Lower leg skin (tissue), 4 donors: Measurements from ENCODE around the gene UNC13A. TPM values are rescaled to one million over a fixed set of nuclear protein-coding genes. Genes with fewer than 3 reads are reported as not detected.

Source experiments
- DNase-seq, 2 donors: peaks; one replicate each; pipeline ENCODE4 v3.0.0-alpha.2; 2019; ENCODE audit warnings: low spot score in 2 of 2
- H3K4me3 ChIP-seq: fragments of 200-600 bp; sonication (generic); 2 replicates; pipeline ENCODE4 v1.5.1; 2017; ENCODE audit warnings: mild to moderate bottlenecking, low read depth; ENCODE audit not compliant: poor library complexity, severe bottlenecking
- CTCF ChIP-seq, 3 donors: fragments of 450-650 bp; IDR thresholded peaks; one replicate each; pipeline ENCODE4 v1.5.1; 2016; ENCODE audit warnings: antibody characterized with exemption in 3 of 3, mild to moderate bottlenecking in 3 of 3, moderate library complexity in 2 of 3
- POLR2A ChIP-seq, 2 donors: fragments of 450-650 bp; IDR thresholded peaks; one replicate each; pipeline ENCODE4 v1.6.1; 2016 to 2017; ENCODE audit warnings: antibody characterized with exemption in 2 of 2, mild to moderate bottlenecking in 1 of 2, moderate library complexity in 1 of 2
- WGBS, 2 donors: methylation state at CpG; one replicate each; pipeline ENCODE4 v1.1.5; 2018; 5-methylcytosine and 5-hydroxymethylcytosine counted together
- intact Hi-C: fragments of 100-400 bp; cut with DNase I; formaldehyde crosslinking; loops from one replicate; pipeline ENCODE4 v1.15.0; 2023; ENCODE audit warnings: low total_unique reads
- total RNA-seq, 4 donors: library from RNA; depleted of rRNA; stranded (reverse); fragments of >200 nt; gene quantifications; one replicate each; pipeline ENCODE4 v1.1.0, GENCODE V29; 2016

Gene UNC13A
- total RNA-seq, 4 donors from 2014 or later: not detected

DNA sequence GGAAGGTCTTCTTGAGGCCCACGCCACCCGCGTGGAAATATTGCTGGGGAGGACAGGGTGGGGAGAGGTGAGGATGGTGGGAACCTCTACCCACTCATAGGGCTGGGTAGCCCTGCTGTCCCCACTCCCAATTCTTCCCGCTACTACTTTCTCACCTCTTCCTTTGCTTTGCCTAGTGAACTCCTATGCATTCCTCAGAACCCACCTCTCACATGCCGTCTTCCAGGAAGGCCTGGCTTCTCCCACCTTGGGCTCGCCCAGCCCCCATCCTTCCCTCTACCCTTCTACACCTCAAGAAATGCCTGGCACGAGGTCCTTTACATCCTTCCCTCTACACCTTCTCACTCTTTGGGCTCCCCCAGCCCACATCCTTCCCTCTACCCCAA, 70.4 kb downstream of the UNC13A start:
- TF ChIP-seq POLR2A (IDR thresholded peaks at IDR 0.05): no peak
- WGBS, 2 donors: 84 to 87% methylated on average over 7 of the region's 7 CpGs
- DNase-seq: no peak
- H3K4me3 ChIP-seq: no peak overlapping the region
- intact Hi-C loops: no loop called here

GRCh38 chr19:17616961-17617806, 71.0 kb downstream of the UNC13A start:
- intact Hi-C loops: no loop called here
- WGBS, 2 donors: 57 to 64% methylated on average over 20 to 28 of the region's 28 CpGs
- no peak overlapping the region for H3K4me3 ChIP-seq
- no peak for DNase-seq
- TF ChIP-seq POLR2A (IDR thresholded peaks at IDR 0.05) (no peak), CTCF (IDR thresholded peaks at IDR 0.05) (no peak)

- 11 to 28% methylated on average over 11 of the region's 11 CpGs for WGBS, 2 donors
- intact Hi-C loops: no loop called here
- DNase-seq: no peak
- TF ChIP-seq CTCF (IDR thresholded peaks at IDR 0.05) (no peak), POLR2A (IDR thresholded peaks at IDR 0.05) (no peak)
- no peak overlapping the region for H3K4me3 ChIP-seq
Observed at GRCh38 chr19:17616686-17616960, 71.5 kb downstream of the UNC13A start.

DNA sequence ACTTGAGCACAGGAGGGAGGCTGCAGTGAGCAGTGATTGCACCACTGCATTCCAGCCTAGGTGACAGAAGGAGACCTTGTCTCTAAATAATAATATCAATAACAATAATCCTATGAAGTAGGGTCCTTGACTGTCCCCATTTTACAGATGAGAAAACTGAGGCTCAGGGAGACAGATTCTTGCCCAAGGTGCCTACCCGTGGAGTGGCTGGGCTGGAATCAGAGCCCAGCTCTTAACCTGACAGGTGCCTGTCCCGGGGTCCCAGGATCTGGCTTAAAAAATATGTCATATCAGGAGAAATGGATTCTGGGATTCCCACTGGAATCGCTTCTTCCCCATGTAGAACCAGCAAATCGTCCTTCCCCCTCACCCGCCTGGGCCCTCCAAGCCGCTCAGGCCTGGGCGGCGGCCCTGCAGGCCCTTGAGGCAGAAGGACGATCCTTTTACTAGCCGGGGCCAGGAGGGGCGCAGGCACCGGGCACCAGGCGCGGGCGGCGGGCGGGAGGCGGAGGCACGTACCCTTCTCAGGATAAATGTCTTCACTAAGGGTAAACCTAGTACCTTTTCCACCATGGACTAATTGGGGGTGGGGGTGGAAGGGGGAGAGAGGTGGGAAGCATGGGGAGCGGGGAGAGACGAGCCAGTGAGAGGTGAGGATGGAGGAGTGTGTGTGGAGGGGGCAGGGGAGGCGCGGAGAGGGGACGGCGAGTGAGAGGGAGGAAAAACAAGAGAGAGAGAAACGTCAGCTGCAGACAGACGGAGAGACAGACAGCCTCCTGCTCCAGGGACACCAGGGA, 72.1 kb downstream of the UNC13A start:
- WGBS, 2 donors: 16 to 20% methylated on average over 27 of the region's 27 CpGs
- no peak overlapping the region for H3K4me3 ChIP-seq
- no peak for TF ChIP-seq POLR2A (IDR thresholded peaks at IDR 0.05)
- TF ChIP-seq CTCF (IDR thresholded peaks at IDR 0.05): no peak
- DNase-seq: no peak
- intact Hi-C loops: no loop called here

GRCh38 chr19:17614476-17614875, 73.7 kb downstream of the UNC13A start:
- DNase-seq: no peak
- no peak overlapping the region for H3K4me3 ChIP-seq
- intact Hi-C loops: no loop called here
- TF ChIP-seq CTCF (IDR thresholded peaks at IDR 0.05) (no peak), POLR2A (IDR thresholded peaks at IDR 0.05) (no peak)
- 68 to 69% methylated on average over 7 to 8 of the region's 12 CpGs for WGBS, 2 donors

DNA sequence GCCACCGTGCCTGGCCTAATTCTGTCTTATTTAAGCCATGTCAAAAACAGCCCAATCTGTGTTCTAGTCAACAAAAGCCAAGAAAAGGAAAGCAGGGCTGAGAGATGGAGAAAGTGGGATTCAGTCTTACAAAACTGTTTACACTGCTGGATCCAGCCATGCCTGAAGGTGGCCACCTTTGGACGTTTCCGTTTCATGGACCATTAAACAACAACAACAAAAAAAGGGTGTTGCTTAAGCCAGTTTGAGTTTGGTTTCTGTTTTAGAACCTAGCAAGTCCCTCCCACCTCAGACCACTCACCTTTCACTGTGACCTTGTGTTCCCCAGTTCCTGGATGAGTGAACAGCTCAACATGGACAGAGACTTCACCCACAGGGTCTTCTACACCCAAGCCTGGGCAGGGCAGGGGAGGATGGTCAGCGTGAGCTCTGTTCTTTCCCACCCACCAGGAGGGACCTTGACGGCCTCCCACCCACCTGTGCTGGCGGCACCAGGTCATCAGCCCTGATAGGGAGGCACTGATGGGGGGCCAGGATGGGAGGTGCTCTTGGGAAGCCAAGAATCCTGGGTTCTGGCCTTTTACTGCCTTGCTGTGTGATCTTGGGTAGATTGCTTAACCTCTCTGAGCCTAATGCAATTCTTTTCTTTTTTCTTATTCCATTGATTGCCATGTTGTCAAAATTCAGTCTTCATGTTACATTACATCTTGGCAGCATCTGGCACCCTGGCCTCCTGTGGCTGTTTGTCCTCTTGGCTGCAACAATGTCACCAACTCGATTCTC, 76.5 kb downstream of the UNC13A start:
- intact Hi-C loops: no loop called here
- TF ChIP-seq CTCF (IDR thresholded peaks at IDR 0.05): no peak
- no peak for TF ChIP-seq POLR2A (IDR thresholded peaks at IDR 0.05)
- no peak overlapping the region for H3K4me3 ChIP-seq
- 78 to 85% methylated on average over 7 of the region's 7 CpGs for WGBS, 2 donors
- DNase-seq: no peak
